SK-N-SH (cell line): ENCODE results near the gene MIER1.

Experiments used
- EP300 ChIP-seq, 2 experiments: IDR thresholded peaks; 2 replicates each; pipeline versions ENCODE4 v1.4.0 to v1.6.1; 2012; ENCODE audit warnings: borderline replicate concordance in 1 of 2, low read depth in 1 of 2, low read length in 1 of 2
- FOXJ3 ChIP-seq: sonication (generic); formaldehyde crosslinking; IDR thresholded peaks from 2 replicates; pipeline ENCODE4 v1.5.1; 2020; ENCODE audit warnings: mild to moderate bottlenecking, missing genetic modification reagents
- MEF2A ChIP-seq: IDR thresholded peaks from 2 replicates; pipeline ENCODE4 v1.4.0; 2012; ENCODE audit warnings: low read depth, borderline replicate concordance
- RAD21 ChIP-seq: IDR thresholded peaks from 2 replicates; pipeline ENCODE4 v1.6.1; 2012; ENCODE audit warnings: mild to moderate bottlenecking, low read length
- SMC3 ChIP-seq: IDR thresholded peaks from 2 replicates; pipeline ENCODE4 v1.6.1; 2012; ENCODE audit warnings: low read depth, low read length, improper control_type of control experiment
- YY1 ChIP-seq: IDR thresholded peaks from 2 replicates; pipeline ENCODE4 v1.4.0; 2012; ENCODE audit warnings: low read depth, mild to moderate bottlenecking
- TF ChIP-seq, protein P1 (sequence below): IDR thresholded peaks from 2 replicates; pipeline ENCODE4 v1.4.0; 2012; ENCODE audit warnings: low read depth
- TF ChIP-seq, protein P2 (sequence below): fragments of 200-600 bp; sonication (generic); IDR thresholded peaks from 2 replicates; pipeline ENCODE4 v1.6.1; 2017; ENCODE audit warnings: antibody characterized with exemption, mild to moderate bottlenecking, moderate library complexity
- TF ChIP-seq, protein P3 (sequence below): IDR thresholded peaks from 2 replicates; pipeline ENCODE4 v1.4.0; 2012; ENCODE audit warnings: low read depth, borderline replicate concordance
- TF ChIP-seq, protein P4 (sequence below): fragments of 150-350 bp; IDR thresholded peaks from 2 replicates; pipeline ENCODE4 v1.6.1; 2017; ENCODE audit warnings: antibody characterized with exemption, low read length, low read depth, borderline replicate concordance

DNA sequence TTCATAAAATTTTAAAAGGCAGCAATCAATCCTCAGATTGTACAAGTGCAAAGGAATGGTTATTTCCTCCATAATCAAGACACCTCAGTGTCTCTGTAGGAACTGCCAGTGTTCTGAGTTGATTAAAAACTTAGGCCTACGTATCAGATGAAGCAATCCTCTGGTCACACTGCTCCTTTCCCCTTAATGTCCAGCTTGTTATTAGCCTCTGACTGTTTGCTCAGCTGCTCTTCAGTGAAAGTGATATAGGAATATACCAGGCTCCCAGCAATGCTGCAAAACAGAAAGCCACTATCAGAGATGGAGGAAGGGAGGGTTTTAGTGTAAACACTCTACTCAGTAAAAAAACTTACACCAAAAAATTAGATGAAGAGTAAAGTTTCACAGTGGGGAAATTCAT is 79.4 kb downstream of the MIER1 start:
- TF ChIP-seq, protein P1, sequence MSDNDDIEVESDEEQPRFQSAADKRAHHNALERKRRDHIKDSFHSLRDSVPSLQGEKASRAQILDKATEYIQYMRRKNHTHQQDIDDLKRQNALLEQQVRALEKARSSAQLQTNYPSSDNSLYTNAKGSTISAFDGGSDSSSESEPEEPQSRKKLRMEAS = no peak
- TF ChIP-seq, protein P2, sequence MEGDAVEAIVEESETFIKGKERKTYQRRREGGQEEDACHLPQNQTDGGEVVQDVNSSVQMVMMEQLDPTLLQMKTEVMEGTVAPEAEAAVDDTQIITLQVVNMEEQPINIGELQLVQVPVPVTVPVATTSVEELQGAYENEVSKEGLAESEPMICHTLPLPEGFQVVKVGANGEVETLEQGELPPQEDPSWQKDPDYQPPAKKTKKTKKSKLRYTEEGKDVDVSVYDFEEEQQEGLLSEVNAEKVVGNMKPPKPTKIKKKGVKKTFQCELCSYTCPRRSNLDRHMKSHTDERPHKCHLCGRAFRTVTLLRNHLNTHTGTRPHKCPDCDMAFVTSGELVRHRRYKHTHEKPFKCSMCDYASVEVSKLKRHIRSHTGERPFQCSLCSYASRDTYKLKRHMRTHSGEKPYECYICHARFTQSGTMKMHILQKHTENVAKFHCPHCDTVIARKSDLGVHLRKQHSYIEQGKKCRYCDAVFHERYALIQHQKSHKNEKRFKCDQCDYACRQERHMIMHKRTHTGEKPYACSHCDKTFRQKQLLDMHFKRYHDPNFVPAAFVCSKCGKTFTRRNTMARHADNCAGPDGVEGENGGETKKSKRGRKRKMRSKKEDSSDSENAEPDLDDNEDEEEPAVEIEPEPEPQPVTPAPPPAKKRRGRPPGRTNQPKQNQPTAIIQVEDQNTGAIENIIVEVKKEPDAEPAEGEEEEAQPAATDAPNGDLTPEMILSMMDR = no peak
- TF ChIP-seq SMC3 = no peak
- no peak for TF ChIP-seq EP300 (IDR thresholded peaks at IDR 0.05; ENCODE audit: borderline replicate concordance in 1 of 2, low read depth in 1 of 2, low read length in 1 of 2)
- TF ChIP-seq, protein P3, sequence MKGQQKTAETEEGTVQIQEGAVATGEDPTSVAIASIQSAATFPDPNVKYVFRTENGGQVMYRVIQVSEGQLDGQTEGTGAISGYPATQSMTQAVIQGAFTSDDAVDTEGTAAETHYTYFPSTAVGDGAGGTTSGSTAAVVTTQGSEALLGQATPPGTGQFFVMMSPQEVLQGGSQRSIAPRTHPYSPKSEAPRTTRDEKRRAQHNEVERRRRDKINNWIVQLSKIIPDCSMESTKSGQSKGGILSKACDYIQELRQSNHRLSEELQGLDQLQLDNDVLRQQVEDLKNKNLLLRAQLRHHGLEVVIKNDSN = no peak
- TF ChIP-seq, protein P4, sequence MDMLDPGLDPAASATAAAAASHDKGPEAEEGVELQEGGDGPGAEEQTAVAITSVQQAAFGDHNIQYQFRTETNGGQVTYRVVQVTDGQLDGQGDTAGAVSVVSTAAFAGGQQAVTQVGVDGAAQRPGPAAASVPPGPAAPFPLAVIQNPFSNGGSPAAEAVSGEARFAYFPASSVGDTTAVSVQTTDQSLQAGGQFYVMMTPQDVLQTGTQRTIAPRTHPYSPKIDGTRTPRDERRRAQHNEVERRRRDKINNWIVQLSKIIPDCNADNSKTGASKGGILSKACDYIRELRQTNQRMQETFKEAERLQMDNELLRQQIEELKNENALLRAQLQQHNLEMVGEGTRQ = no peak
- no peak for TF ChIP-seq RAD21
- no peak for TF ChIP-seq MEF2A
- TF ChIP-seq FOXJ3 (CRISPR knock-in tag) = no peak
- TF ChIP-seq YY1 = no peak
